Measurements from ENCODE around the gene FSTL1.

DNA sequence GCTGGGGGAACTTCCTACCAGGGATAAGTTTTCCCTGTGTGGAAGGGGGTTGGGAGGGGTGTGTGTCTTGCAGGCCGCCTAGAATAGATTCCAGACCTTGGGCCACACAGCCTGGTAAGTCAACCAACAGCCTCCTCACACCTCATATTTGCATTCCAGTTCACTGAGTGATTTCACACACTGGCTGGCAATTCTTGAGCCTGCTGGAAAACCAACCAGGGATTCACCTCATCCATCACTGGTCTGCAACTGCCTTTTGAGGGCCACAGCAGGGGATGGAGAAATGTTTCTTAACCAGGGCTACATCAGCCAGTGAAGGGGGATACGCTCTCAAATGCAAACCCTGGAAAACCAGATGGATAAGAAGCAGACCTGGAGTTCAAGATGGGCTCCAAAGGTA is 2.0 kb downstream of the FSTL1 start:
- TF ChIP-seq EZH2 (IDR thresholded peaks at IDR 0.05; ENCODE audit: low read depth, unreplicated experiment), result no peak
- TF ChIP-seq CTCF (conservative IDR thresholded peaks at IDR 0.05; ENCODE audit: low read depth in 2 of 2), result no peak
- TF ChIP-seq POLR2AphosphoS5 (IDR thresholded peaks at IDR 0.05; ENCODE audit: low read depth), result peak; percentile 25; the same call in 1 of the 2 replicates
- no peak for TF ChIP-seq EZH2phosphoT487 (IDR thresholded peaks at IDR 0.05; ENCODE audit: unreplicated experiment)

All from GM23338 (cell line).